PFSK-1 (cell line): Measurements from ENCODE around the gene QSOX1.

Source experiments
- POLR2AphosphoS5 ChIP-seq: IDR thresholded peaks from 2 replicates; pipeline ENCODE4 v1.6.1; 2012; ENCODE audit warnings: low read depth, mild to moderate bottlenecking, control low read depth, low read length, moderate library complexity
- REST ChIP-seq, 2 experiments: IDR thresholded peaks; 2 replicates each; pipeline versions ENCODE4 v1.6.1 to v1.8.0; 2011 to 2012; ENCODE audit warnings: low read depth in 2 of 2, low read length in 2 of 2, control low read depth in 1 of 2, inconsistent platforms in 1 of 2, mild to moderate bottlenecking in 1 of 2, moderate library complexity in 1 of 2; ENCODE audit not compliant: insufficient read depth in 1 of 2
- SIN3A ChIP-seq: IDR thresholded peaks from 2 replicates; pipeline ENCODE4 v1.6.1; 2012; ENCODE audit warnings: mild to moderate bottlenecking, low read length, moderate library complexity, borderline replicate concordance; ENCODE audit not compliant: insufficient read depth
- TAF1 ChIP-seq: IDR thresholded peaks from 2 replicates; pipeline ENCODE4 v1.6.1; 2012; ENCODE audit warnings: low read length, control low read depth, borderline replicate concordance; ENCODE audit not compliant: insufficient read depth

- TF ChIP-seq POLR2AphosphoS5 (no peak), SIN3A (no peak), REST (IDR thresholded peaks at IDR 0.05; ENCODE audit: insufficient read depth in 1 of 2, low read depth in 2 of 2, low read length in 2 of 2) (no peak), TAF1 (no peak)
These were observed 82.2 kb downstream of the QSOX1 start for GRCh38 chr1:180236698-180237509.
